ENCODE data around the gene CFAP221.

The CFAP221 gene

GRCh38 chr2:119703526-119703925, 159.3 kb downstream of the CFAP221 start:
- no peak for DNase-seq

GRCh38 chr2:119704670-119705120, 160.4 kb downstream of the CFAP221 start:
- DNase-seq = no peak

DNA sequence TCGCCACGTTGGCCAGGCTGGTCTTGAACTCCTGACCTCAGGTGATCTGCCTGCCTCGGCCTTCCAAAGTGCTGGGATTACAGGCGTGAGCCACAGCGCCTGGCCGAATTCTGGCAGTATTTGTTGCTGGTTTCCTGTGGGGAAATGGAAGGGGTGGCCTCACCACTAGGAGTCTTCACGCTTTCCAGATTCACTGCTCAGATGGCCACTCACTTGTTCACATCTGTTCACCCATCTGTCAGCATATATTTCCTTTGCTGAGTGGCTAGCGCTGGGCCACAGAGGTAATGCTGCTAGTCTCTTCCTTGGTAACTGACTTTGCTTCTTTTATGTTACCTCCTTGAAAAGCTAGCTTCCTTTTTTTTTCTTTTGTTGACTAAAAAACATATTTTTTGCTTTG, 162.0 kb downstream of the CFAP221 start:
- DNase-seq = no peak
